Fibroblast of lung (primary cell): ENCODE data around the gene SUMO2. TPM values are rescaled to one million over a fixed set of nuclear protein-coding genes. Genes with fewer than 3 reads are reported as not detected.
A peak's percentile ranks its signal among the peaks of the same experiment; 100 is the strongest.

Experiments used
- DNase-seq, 2 donors: peaks; one replicate each; pipeline versions ENCODE4 v3.0.0 to v3.0.0-alpha.2; 2010; ENCODE audit warnings: low read depth in 2 of 2
- H2AFZ ChIP-seq: 2 replicates; pipeline ENCODE4 v1.5.1; 2012; ENCODE audit warnings: low read length, control low read depth, inconsistent platforms
- H3K27ac ChIP-seq: 2 replicates; pipeline ENCODE4 v1.5.1; 2011; ENCODE audit warnings: low read length, control low read depth; ENCODE audit not compliant: insufficient read depth
- H3K27me3 ChIP-seq: 2 replicates; pipeline ENCODE4 v1.5.1; 2011; ENCODE audit warnings: mild to moderate bottlenecking, low read length; ENCODE audit not compliant: control insufficient read depth, insufficient read depth
- H3K36me3 ChIP-seq: 2 replicates; pipeline ENCODE4 v1.5.1; 2011; ENCODE audit warnings: low read length; ENCODE audit not compliant: control insufficient read depth, insufficient read depth
- H3K4me1 ChIP-seq: 2 replicates; pipeline ENCODE4 v1.5.1; 2011; ENCODE audit warnings: low read length; ENCODE audit not compliant: control insufficient read depth, insufficient read depth; ENCODE audit errors: extremely low read depth
- H3K4me2 ChIP-seq: 2 replicates; pipeline ENCODE4 v1.5.1; 2011; ENCODE audit warnings: low read length, control low read depth; ENCODE audit not compliant: insufficient read depth; ENCODE audit errors: extremely low read depth
- H3K4me3 ChIP-seq, 4 experiments: fragments of 200-600 bp in 1 of 4; sonication (generic) in 1 of 4; replicated peaks in 1 of 4; 2 replicates each; pipeline ENCODE4 v1.5.1; 2011 to 2016; ENCODE audit warnings: low read length in 4 of 4, low read depth in 3 of 4, mild to moderate bottlenecking in 3 of 4, control low read depth in 2 of 4, inconsistent platforms in 1 of 4, mixed read lengths in 1 of 4; ENCODE audit not compliant: insufficient read depth in 1 of 4; ENCODE audit errors: control extremely low read depth in 1 of 4
- H3K79me2 ChIP-seq: 2 replicates; pipeline ENCODE4 v1.5.1; 2012; ENCODE audit warnings: mild to moderate bottlenecking, low read length, inconsistent platforms; ENCODE audit not compliant: control insufficient read depth, insufficient read depth
- H3K9ac ChIP-seq: 2 replicates; pipeline ENCODE4 v1.5.1; 2011; ENCODE audit warnings: mild to moderate bottlenecking, low read length, control low read depth; ENCODE audit not compliant: insufficient read depth
- H3K9me3 ChIP-seq: 2 replicates; pipeline ENCODE4 v1.5.1; 2012; ENCODE audit warnings: low read depth, low read length; ENCODE audit not compliant: control insufficient read depth, insufficient read depth
- H4K20me1 ChIP-seq: 2 replicates; pipeline ENCODE4 v1.5.1; 2011; ENCODE audit warnings: low read length; ENCODE audit not compliant: control insufficient read depth, insufficient read depth; ENCODE audit errors: extremely low read depth
- EZH2 ChIP-seq: IDR thresholded peaks from 2 replicates; pipeline ENCODE4 v1.5.1; 2012; ENCODE audit warnings: low read length, control low read depth, mild to moderate bottlenecking; ENCODE audit errors: missing control alignments
- polyA plus RNA-seq, 2 donors: library from polyadenylated mRNA; depleted of rRNA in 1 of 2; stranded (reverse) in 1 of 2; unstranded in 1 of 2; fragments of >200 nt; gene quantifications; 2 replicates each; pipeline ENCODE4 v1.2.1, GENCODE V29; 2011 to 2012; ENCODE audit warnings: missing spikeins in 1 of 2
- total RNA-seq: library from RNA; depleted of rRNA; stranded (reverse); fragments of >200 nt; gene quantifications from 2 replicates; pipeline ENCODE4 v1.2.1, GENCODE V29; 2014
- TF ChIP-seq, protein P1 (sequence below), 2 donors: IDR thresholded peaks in 1 of 2; conservative IDR thresholded peaks in 1 of 2; 1 replicate in 1 of 2; 2 replicates in 1 of 2; pipeline ENCODE4 v1.5.1; 2011 to 2012; ENCODE audit warnings: low read length in 2 of 2, control low read depth in 1 of 2, inconsistent platforms in 1 of 2, low read depth in 1 of 2, mild to moderate bottlenecking in 1 of 2

Gene SUMO2
- total and polyA plus RNA-seq, 2 donors (not counting 1 experiment from before 2014, with no cell fraction given): 122 to 191 TPM

DNA sequence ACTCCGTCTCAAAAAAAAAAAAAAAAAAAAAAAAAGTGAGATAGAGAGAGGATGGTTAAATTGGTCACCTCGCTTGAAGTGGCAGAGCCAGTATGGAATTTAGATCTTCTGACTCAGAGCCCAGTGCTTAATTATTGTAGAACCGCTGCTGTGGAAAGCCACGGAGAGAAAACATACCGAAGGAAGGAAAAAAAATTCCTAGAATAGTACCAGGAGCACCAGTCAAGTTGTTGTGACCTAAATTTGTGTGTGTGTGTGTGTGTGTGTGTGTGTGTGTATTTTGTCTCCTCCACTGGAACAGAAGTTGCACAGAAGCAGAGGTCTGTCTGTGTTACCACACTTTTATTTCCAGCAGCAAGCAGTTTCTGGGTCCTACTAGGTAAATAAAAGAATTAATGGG is 12.1 kb upstream of the SUMO2 start:
- Histone ChIP-seq H3K9me3 (no peaks in the 10 kb centered on the region), H4K20me1 (no peaks in the 10 kb centered on the region), H3K27ac (no peak overlapping the region), H3K36me3 (no peaks in the 10 kb centered on the region), H3K4me3 (no peak overlapping the region), H3K4me2 (no peak overlapping the region), H3K9ac (no peak overlapping the region), H3K4me1 (no peaks in the 10 kb centered on the region), H2AFZ (no peak overlapping the region), H3K79me2 (no peaks in the 10 kb centered on the region), H3K27me3 (no peaks in the 10 kb centered on the region)
- TF ChIP-seq EZH2: no peak
- TF ChIP-seq, protein P1, sequence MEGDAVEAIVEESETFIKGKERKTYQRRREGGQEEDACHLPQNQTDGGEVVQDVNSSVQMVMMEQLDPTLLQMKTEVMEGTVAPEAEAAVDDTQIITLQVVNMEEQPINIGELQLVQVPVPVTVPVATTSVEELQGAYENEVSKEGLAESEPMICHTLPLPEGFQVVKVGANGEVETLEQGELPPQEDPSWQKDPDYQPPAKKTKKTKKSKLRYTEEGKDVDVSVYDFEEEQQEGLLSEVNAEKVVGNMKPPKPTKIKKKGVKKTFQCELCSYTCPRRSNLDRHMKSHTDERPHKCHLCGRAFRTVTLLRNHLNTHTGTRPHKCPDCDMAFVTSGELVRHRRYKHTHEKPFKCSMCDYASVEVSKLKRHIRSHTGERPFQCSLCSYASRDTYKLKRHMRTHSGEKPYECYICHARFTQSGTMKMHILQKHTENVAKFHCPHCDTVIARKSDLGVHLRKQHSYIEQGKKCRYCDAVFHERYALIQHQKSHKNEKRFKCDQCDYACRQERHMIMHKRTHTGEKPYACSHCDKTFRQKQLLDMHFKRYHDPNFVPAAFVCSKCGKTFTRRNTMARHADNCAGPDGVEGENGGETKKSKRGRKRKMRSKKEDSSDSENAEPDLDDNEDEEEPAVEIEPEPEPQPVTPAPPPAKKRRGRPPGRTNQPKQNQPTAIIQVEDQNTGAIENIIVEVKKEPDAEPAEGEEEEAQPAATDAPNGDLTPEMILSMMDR (conservative IDR thresholded peaks at IDR 0.05 in 1 of 2, IDR thresholded peaks at IDR 0.05 in 1 of 2; ENCODE audit: low read depth in 1 of 2, low read length in 2 of 2): no peak
- DNase-seq: peak in 1 of 2 donors; percentile 73

DNA sequence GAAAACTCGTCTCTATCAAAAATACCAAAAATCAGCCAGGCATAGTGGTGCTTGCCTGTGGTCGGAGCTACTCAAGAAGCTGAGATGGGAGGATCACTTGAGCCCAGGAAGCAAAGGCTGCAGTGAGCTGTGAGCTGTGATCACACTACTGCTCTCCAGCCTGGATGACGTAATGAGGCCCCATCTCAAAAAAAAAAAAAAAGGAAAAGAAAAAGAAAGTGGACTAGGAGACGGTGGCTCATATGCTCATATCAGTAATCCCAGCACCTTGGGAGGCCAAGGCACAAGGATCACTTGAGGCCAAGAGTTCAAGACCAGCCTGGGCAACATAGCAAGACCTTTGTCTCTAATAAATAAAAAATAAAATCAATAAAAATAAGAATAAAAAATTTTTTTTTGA is 8.8 kb upstream of the SUMO2 start:
- TF ChIP-seq, protein P1 (conservative IDR thresholded peaks at IDR 0.05 in 1 of 2, IDR thresholded peaks at IDR 0.05 in 1 of 2; ENCODE audit: low read depth in 1 of 2, low read length in 2 of 2): no peak
- no peak for TF ChIP-seq EZH2
- Histone ChIP-seq H2AFZ (no peak overlapping the region), H3K36me3 (no peaks in the 10 kb centered on the region), H3K27ac (no peak overlapping the region), H3K79me2 (no peaks in the 10 kb centered on the region), H3K4me2 (no peak overlapping the region), H3K9ac (no peak overlapping the region), H3K27me3 (no peaks in the 10 kb centered on the region), H3K4me1 (peaks cover 3% of the 10 kb centered on the region), H4K20me1 (no peaks in the 10 kb centered on the region), H3K4me3 (no peak overlapping the region), H3K9me3 (no peaks in the 10 kb centered on the region)
- DNase-seq: peak; percentile 27 to 50

DNA sequence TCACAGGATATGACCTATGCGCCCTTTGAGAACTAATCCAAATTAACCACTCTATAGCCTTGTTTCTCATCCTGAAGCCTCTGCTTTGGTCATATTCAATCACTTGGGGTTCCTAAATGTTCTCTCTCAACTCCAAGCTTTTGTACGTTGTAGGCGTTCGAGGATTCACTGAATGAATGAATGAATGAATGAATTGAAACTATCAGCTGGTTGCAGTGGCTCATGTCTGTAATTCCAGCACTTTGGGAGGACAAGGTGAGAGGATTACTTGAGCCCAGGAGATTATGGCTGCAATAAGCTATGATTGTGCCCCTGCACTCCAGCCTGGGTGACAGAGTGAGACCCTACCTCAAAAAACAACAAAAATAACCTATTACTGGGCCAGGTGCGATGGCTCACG is 5.9 kb upstream of the SUMO2 start:
- Histone ChIP-seq H3K4me2 (no peak overlapping the region), H3K4me3 (no peak overlapping the region)
- TF ChIP-seq EZH2: no peak
- TF ChIP-seq, protein P1 (conservative IDR thresholded peaks at IDR 0.05 in 1 of 2, IDR thresholded peaks at IDR 0.05 in 1 of 2; ENCODE audit: low read depth in 1 of 2, low read length in 2 of 2): no peak

More for the DNA sequence above, 5.9 kb upstream of the SUMO2 start:
- Histone ChIP-seq H2AFZ (no peak overlapping the region), H3K79me2 (no peaks in the 10 kb centered on the region), H3K9me3 (no peaks in the 10 kb centered on the region), H4K20me1 (no peaks in the 10 kb centered on the region), H3K36me3 (no peaks in the 10 kb centered on the region), H3K27ac (no peak overlapping the region), H3K27me3 (no peaks in the 10 kb centered on the region), H3K4me1 (peaks cover 3% of the 10 kb centered on the region), H3K9ac (no peak overlapping the region)
- DNase-seq: no peak
